ENCODE results near the gene ASB18.

Gene ASB18

DNA sequence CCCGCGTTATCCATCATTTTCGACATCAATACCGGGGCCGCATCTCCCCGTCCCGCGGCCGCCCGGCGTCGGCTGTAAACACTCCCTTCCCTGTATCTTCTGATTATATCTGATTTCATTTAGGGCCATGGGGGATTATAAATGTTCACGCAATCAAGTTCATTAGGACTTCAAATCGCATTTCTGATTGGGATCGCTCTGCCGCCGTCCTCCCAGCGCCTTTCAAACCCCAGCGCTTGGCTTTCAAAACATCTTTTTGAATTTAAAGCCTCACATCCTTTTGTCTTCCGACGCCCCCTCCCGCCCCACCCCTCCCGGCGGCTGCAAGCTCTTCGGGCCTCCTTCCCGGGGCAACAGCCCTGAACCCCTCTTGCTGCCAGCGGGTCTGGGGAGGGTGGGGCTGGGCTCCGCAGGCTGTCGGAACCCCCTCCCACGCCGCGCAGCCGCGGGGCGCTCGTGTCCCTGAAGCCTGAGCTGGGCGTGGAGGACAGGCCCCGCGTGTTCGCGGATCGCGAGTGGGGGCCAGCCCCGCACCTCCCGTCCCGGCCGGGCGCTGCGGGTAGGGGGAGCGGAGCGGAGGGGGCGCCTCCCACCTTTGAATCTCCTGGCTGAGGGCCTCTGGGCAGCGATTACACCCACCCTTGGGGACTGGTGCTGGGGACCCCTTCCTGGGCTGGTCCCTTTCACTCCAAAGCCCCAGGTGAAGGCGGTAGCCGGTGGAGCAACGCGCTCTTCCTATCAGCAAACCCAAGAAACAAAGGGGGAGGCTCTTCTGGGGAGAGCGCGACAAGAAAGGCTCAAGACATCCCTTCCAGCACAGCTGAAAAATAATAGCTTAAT, 84.8 kb downstream of the ASB18 start:
- DNase-seq (ENCODE audit: low read depth) = no peak
- H3K4me3 ChIP-seq (ENCODE audit: low read depth, low read length) = peak overlapping the region; percentile 47

DNA sequence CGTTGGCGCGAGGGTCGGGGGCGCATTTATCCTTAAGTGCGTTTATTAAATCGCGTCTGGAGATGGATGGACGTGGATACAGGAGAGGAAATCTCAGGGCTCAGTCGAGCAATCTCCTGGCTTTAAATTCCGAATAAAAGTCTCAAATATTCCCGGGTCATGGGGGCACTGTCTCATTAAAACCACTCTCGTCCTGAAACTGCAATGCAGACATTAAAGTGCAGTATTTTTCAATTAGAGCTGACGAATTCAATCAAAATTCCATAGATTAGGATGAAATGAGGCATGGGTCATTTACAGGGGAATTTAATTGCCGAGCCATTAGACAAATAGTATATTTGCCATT, 85.3 kb downstream of the ASB18 start:
- peak overlapping the region; percentile 47 for H3K4me3 ChIP-seq (ENCODE audit: low read depth, low read length)

DNA sequence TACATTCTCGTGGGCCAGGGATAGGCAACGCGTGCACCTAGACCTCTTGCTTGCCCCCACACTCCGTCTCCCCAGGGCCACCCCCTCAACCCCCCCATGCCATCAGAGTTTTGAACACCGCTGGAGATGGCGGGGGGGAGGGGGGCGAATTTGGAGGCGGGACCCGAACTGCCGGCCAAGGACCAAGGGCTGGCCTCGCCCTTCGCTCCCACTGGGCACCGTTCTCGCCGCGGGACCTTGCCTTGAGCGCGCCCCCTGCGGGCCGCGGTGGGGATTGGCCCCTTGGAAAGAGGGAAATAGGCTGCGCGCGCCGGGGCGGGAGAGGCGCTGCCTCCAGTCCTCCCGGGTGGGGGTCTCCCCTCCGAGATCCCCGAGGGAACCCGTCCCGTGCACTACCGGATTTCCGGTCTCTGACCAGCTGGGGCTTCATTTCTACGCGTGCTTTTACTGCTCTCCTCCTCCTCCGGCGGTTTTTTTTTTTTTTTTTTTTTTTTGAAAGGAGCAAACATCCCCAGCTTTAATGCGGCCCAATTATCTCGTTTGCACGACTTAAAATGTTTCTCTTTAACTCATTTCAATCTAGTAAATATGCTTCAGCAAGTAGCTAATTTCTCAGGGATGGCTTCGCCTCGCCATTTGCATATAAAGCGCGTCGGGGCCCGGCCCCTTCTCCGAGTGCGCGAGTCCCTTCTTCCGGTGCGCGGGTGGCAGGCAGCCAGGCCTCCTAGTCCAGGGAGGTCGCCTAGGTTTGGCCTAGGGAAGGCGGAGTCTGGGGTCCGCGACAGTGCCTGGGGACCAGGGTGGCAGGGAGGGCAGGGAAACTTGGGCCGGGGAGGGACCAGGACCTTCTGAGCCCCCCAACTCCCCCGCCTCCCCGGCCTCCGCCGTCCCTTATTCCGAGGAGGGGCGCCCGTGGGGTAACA, 86.0 kb downstream of the ASB18 start:
- no peak for DNase-seq (ENCODE audit: low read depth)
- peak overlapping the region; percentile 47 for H3K4me3 ChIP-seq (ENCODE audit: low read depth, low read length)

More for the DNA sequence above, 85.3 kb downstream of the ASB18 start:
- DNase-seq (ENCODE audit: low read depth) = no peak

DNA sequence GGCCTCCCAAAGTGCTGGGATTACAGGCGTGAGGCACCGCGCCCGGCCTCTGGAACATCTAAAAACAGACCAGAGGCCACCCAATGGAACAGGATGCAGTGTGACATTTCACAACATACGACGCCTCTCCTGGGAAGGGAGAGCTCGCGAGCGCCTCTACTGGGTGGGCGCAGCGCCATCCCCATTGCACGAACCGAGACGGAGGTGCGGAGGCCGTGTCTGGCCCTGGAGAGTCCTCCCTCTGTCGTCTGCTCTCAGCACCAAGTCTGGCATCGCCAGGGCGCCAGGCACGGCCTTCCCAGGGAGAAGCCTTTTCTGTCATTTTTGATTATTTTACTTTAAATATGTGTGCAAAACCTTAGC, 86.6 kb downstream of the ASB18 start:
- H3K4me3 ChIP-seq (ENCODE audit: low read depth, low read length) = no peak overlapping the region
- no peak for DNase-seq (ENCODE audit: low read depth)

DNA sequence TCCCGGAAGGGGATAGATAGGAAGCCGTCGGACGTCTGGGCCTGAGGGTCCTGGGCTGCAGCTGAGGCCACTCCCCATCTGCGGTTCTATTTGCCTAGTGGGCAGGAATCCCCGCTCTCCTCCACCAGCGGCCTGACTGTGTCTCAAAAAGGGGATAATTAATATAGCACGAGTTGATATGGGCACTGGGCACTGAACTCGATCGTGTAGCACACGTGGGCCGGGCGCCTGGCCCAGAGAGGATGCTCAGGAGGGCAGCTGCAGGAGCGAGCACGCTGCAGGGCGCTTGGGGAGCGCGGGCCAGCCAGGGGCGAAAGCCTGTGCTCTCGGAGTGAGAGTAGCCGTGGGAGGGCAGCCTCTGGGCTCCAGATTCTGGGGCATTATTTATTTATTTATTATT, 87.3 kb downstream of the ASB18 start:
- no peak for DNase-seq (ENCODE audit: low read depth)
- no peak overlapping the region for H3K4me3 ChIP-seq (ENCODE audit: low read depth, low read length)

DNA sequence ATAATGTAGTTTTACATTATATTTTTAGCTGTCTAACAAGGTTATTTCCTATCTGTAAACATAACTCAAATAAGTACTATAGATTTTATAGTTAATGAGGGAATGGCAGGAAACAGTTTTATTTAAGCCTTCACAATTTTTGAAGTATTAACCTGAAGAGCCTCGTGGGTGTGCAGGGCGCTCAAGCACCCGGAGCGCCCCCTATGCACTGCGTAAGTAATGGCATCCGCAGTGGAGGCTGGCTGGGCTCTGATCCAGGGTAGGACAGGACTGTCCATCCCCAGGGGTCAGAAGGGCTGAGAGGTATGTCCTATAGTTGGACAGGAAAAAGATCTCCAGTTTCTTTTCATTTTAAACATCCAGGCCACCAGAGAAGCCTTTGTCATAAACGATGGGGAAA, 87.8 kb downstream of the ASB18 start:
- no peak for DNase-seq (ENCODE audit: low read depth)
- no peak overlapping the region for H3K4me3 ChIP-seq (ENCODE audit: low read depth, low read length)

DNA sequence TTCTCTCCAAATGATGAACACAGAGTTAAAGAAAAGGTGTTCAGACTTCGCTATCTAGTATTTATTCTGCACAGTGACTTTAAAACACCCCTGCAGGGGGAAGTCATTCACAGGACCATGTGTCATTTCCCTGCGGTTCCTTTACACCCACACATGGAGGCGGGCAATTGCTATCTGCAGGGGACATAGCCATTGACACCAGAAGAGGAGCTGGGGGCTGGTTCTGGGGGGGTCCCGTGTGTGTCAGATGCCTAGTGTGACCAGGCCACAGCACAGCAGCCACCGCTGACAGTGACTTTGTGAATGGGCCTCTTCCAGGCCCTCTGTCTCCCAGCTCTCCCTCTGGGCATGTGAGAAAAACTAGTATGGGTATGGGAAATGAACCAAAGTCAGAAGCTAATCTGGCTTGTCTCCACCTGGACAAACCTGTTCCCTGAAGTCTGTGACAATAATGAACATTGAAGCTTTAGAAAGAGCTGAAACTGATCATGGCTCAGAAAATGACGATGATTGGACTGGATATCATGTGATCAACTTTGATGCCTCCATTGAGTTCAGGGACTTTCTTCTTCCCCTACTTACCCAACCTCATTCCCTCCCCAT, 88.6 kb downstream of the ASB18 start:
- H3K4me3 ChIP-seq (ENCODE audit: low read depth, low read length) = no peak overlapping the region
- DNase-seq (ENCODE audit: low read depth) = no peak

DNA sequence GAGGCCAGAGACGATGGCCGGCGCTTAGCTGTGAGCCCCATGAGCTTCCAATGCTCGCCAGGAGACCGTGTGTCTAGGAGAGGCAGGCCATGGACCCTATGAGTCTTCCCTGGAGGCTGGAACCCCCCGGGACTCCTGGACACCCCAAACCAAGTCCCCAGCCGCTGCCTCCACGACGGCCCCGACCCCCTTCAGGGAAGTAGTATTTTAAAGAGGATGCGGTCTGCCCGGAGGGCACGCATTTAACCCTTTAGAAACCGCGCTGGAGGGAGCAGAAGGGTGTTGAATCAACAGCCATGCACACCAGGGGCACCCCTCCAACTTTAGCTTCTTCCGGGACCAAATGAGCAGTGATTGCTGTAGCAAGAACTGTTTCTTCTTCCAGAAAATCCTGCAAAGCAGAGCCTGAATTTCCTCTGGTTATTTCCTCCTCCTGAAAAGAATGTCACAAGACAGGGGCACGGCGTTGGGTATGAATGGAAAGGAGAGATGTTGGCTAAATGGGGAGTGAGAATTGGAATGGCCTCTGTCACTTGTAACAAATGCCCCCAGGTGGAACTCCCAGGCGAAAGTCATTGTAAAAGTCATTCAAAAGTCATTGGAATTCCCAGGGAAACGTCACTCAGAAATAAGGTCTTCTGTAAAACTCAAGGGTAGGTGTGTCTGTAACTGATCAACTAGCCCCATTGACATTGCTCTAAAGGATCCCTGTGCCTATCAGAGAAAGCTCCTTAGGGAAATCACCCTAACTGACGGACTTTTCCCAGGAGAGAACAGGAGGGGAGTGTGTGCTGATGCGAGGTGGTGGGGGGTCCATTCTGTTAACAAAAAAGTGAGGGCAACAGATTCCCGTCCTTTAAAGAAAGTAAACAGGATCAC, 90.2 kb downstream of the ASB18 start:
- no peak for DNase-seq (ENCODE audit: low read depth)
- H3K4me3 ChIP-seq (ENCODE audit: low read depth, low read length) = no peak overlapping the region

DNA sequence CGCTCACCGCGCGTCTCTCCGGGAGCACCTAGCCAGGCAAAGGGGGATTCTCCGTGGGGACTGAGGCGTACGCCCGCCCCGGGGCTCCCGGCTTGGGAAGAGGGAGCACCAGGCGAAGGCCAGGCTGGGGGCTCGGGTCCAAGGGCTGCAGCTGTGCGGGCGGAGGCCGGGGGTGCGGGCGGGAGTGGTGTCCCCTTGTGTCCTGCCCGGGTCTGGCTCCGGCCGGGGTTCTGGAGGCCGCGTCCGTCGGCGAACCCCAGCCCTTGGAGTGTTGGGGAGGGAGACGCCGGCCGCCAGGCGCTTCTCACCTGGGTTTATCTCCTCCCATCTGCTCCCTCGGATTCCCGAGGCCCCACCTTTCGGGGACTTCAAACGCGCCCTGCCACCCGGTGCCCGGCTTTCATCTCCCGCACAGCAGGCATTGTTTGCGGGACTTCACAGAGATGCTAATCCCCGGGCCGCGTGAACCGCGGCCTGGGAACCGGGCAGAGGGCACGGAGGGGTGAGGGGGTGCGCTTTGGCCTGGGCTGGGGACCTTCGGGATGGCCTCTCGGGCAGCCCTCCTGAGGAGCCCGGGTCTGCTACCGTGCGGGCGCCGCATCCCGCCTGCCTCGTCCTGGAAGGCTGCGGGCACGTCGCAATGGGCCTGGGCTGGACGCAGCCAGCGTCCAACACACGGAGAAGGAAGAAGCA, 91.0 kb downstream of the ASB18 start:
- H3K4me3 ChIP-seq (ENCODE audit: low read depth, low read length) = no peak overlapping the region

DNA sequence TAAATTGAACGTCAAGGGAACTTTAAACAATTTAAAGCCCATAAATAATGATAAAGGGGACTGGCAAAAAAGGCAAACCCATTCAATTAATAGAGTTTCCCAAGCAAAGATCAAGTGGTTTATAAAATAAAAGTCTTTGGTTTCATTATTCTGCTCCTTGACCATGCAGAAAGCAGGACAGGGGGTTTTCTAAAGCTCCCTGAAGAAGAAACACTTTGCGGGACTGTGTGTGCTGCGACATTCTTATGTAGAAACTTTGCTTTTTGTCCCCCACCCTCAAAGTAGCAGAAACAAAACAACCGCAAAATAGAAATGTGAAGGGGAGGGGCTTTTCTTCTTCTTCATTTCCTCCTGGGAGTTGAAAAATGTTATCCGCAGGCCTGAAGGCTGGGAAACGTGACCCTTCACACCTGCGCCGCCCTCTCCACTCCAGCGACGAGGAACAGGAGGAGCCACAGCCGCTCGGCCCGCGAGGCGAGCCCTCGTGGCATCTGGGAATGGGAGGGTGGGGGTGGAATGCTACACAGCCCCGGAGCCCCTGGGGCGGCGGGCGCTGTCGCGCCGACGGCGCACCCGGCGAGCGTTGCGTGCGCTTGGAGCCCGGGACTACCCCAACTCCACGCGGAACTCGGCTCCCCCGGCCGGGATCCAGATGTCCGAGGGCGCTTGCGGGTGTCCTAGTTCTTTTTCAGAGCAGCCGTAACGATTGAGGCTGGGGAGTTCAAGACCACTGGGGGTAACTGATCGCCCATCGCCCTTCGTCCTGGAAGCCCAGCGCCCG, 91.8 kb downstream of the ASB18 start:
- H3K4me3 ChIP-seq (ENCODE audit: low read depth, low read length) = no peak overlapping the region
- no peak for DNase-seq (ENCODE audit: low read depth)

More for the DNA sequence above, 91.0 kb downstream of the ASB18 start:
- no peak for DNase-seq (ENCODE audit: low read depth)

DNA sequence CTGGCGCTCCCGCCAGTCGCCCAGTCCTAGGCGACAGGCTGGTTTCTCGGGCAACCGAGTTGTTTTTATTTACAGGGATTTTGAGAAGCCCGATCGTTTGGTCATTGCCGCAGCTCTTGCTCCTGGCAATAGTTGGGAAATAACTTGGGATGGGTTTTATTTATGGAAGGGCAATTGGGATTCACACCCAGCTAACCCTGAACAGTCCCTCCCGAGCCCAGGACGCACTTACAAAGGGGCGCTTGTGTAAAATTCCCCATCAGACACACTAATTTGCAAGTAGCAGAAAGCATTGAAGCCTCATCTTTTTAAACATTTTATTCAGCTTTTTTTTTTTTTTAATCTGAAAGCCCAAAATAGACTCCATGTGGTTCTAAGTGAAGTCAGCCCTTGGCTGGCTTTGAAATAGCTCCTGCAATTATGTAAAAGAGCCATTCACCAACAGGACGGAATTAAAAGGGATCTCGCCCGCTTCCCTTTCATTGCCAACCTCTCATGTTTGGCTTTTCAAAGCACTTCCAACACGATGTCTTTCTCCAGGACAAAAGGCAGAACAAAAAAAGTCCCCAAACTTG, 92.4 kb downstream of the ASB18 start:
- no peak for DNase-seq (ENCODE audit: low read depth)
- no peak overlapping the region for H3K4me3 ChIP-seq (ENCODE audit: low read depth, low read length)

DNA sequence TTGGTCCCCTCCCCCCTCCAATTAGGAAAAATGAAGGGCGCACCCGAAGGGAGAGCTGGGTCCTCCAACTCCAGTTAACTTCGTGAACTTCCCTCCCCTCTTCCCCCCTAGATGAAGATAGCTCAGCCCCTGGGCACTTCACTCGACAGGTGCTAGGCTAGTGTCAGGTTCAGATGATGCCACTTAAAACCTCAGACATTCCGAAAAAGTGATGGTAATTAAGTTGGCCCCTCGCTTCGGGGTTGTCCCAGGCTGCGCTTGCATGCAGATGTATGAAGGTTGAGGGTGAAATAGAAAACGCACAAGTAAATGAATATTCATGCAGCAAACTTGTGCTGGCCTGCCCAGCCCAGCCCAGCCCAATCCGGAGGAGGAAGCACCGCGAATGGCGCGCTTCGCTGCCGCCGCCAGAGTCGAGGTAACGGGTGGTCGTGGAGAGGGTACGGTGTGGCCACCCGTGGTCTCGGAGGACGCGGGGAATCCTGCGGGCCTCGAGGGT, 93.0 kb downstream of the ASB18 start:
- no peak overlapping the region for H3K4me3 ChIP-seq (ENCODE audit: low read depth, low read length)

DNA sequence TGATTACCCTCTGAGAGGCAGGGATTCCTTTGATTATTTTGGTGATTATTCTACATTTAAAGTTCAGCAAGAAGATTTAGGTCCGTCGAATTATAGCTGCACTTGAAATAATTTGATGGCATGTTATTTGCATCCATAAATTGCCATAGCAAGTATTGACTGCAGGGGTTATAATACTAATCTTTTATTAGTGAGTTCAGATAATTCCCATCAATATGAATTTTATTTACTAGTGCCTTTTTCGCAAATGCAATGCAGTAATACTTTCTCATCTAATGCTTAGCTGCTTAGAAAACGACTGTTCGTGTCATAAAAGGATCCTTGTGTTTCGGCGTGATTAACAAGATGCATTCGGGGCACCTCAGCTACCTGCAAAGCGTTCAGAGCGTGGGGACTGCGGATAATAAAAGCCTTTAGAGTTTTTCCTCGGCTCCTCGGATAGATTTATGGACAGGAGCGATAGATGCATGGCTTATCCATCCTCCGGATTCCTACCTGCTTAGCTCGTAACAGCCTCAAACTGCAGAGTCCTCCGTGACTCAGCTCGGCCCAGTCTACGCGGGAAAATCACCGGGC, 93.5 kb downstream of the ASB18 start:
- H3K4me3 ChIP-seq (ENCODE audit: low read depth, low read length) = no peak overlapping the region
- no peak for DNase-seq (ENCODE audit: low read depth)

More for the DNA sequence above, 93.0 kb downstream of the ASB18 start:
- no peak for DNase-seq (ENCODE audit: low read depth)

DNA sequence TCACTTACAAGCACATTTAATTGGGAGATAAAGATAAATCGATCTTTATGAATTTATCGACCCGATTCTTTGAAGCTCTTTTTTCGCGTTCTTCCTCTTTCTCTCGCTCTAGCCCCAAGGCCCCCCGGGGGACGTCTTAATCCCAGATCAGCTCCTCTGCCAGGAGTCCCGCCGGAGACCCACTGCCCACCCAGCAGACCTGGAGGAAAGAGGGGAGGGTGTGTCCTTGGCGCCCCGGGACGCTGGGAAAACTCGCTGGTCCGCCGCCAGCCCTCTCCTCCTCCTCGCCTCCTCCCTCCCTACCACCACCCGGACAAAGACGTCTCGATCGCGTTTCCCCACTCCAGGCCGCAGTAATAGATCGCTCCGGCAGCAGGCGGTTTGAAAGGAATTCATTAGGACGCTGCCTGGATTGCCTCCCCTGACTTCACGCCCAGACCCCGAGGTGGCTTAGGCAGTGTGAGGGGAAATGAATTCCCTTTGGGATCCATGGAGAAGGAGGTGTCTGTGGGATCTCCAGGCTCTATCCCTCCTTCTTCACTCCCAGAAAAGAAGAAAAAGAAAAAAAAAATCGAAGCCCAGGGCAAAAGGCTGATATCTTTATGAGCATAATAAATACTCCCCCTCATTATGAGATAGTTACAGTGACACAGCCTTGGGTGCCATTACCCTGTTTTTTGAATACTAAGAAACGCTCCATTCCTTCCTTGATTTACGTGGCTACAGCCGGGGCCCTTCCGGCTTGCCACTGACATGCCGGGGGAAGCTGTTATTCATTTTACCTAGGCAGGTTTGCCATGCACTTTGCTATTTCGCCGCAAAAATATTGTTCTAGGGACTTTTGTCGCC, 94.2 kb downstream of the ASB18 start:
- H3K4me3 ChIP-seq (ENCODE audit: low read depth, low read length) = no peak overlapping the region
- DNase-seq (ENCODE audit: low read depth) = no peak

DNA sequence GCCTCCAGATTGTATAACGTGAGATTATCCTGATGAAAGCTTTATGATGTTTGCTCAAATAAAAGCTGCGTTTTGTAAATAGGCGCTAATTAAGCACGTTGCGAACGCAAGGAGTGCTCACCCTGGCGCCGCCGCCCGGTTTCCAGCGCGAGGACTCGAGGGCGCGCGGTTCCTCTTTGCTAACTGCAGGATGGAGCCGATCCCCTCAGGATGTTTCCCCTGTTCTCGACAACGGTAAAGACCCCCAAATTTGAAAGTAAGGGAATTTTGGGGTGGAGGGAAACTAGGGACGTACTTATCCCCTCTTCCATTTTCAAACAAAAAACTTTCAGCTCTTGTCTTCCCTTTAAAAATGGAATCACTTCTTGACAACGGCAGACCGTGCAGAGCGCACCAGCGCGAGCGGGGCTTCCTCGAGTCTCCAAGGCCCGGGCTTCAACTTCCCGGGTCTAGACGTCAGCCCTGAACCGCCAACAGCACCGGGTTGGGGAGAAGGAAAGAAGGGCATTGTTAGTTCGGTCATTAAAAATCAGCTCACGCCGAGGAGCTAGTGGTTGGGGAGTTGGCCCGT, 95.0 kb downstream of the ASB18 start:
- no peak overlapping the region for H3K4me3 ChIP-seq (ENCODE audit: low read depth, low read length)
- no peak for DNase-seq (ENCODE audit: low read depth)
